Psoas muscle (tissue), 8 donors: ENCODE results near the gene POU2AF2. TPM values are rescaled to one million over a fixed set of nuclear protein-coding genes. Genes with fewer than 3 reads are reported as not detected.

Source experiments
- ATAC-seq, 4 donors: fragments of 200-7000 bp; cut with Tn5 transposase; one replicate each; pipeline ENCODE4 v1.9.1; 2020; ENCODE audit warnings: moderate library complexity in 3 of 4, mild to moderate bottlenecking in 2 of 4
- DNase-seq, 2 donors: peaks; one replicate each; pipeline ENCODE4 v3.0.0-alpha.2; 2020
- H3K27ac ChIP-seq: fragments of 200-600 bp; one replicate; pipeline ENCODE4 v1.8.0; 2022
- H3K27me3 ChIP-seq, 3 donors: fragments of 200-600 bp in 1 of 3; one replicate each; pipeline versions ENCODE4 v1.6.1 to v1.8.0; 2013 to 2022; ENCODE audit warnings: low read length in 2 of 3, mild to moderate bottlenecking in 2 of 3, moderate library complexity in 1 of 3; ENCODE audit not compliant: insufficient read depth in 3 of 3
- H3K36me3 ChIP-seq, 2 donors: fragments of 200-600 bp in 1 of 2; one replicate each; pipeline versions ENCODE4 v1.6.1 to v1.8.0; 2013 to 2022; ENCODE audit warnings: low read depth in 1 of 2, mild to moderate bottlenecking in 1 of 2, moderate library complexity in 1 of 2; ENCODE audit not compliant: insufficient read depth in 1 of 2
- H3K4me1 ChIP-seq: fragments of 200-600 bp; one replicate; pipeline ENCODE4 v1.8.0; 2022
- H3K4me3 ChIP-seq: fragments of 200-600 bp; one replicate; pipeline ENCODE4 v1.8.0; 2022; ENCODE audit warnings: mild to moderate bottlenecking
- H3K9me3 ChIP-seq: fragments of 200-600 bp; one replicate; pipeline ENCODE4 v1.8.0; 2022
- WGBS, 3 donors: extraction: QIAGEN DNeasy Blood & Tissue Kit; methylation state at CpG; one replicate each; pipeline versions ENCODE4 v1.1.6 to v1.1.7; 2013; 5-methylcytosine and 5-hydroxymethylcytosine counted together
- intact Hi-C, 2 donors: fragments of 100-400 bp; cut with DNase I; formaldehyde crosslinking; loops; one replicate each; pipeline versions ENCODE4 v1.11.0 to v1.14.2; 2022
- polyA plus RNA-seq, 3 donors: library from polyadenylated mRNA; stranded (reverse); fragments of 200-250 nt; gene quantifications; one replicate each; pipeline ENCODE4 v1.2.3, GENCODE V29; 2013
- total RNA-seq, 4 donors: library from RNA; stranded (reverse); fragmentation: NEBNext Ultra II Directional in 2 of 4; extraction: Animal tissue kit (Norgen Biotek cat#: 25700) in 2 of 4; gene quantifications; one replicate each; pipeline versions ENCODE4 v1.2.1 to v1.2.4, GENCODE V29; 2021 to 2023
- TF ChIP-seq, protein P1 (sequence below): fragments of 200-600 bp; IDR thresholded peaks from one replicate; pipeline ENCODE4 v1.8.0; 2022; ENCODE audit warnings: antibody characterized with exemption
- donor health status: healthy with polysubstance abuse.
- donor health status: DM: no; HTN: no; CAD: no; lungs with moderate emphysema.
- donor health status: Bipolar disorder and iron deficiency.
- donor health status: healthy.
- donor health status: DM: yes; HTN: yes; CAD: no.
- donor health status: DM: no; HTN: no; CAD: no.
- donor health status: DM: no; HTN: no; CAD: no.
- donor health status: DM: yes; HTN: yes; CAD: no.

Gene POU2AF2
- total and polyA plus RNA-seq, 7 donors, result 0.30 to 3.0 (median 0.98) TPM

GRCh38 chr11:111246956-111247355 lies 1.4 kb downstream of the POU2AF2 start:
- no peak overlapping the region for H3K27ac ChIP-seq
- peaks cover 1 to 5% (median 3%) of the 10 kb centered on the region in 3 donors for H3K27me3 ChIP-seq
- H3K4me1 ChIP-seq, result no peaks in the 10 kb centered on the region
- intact Hi-C loops, result no loop called here
- no peaks in the 10 kb centered on the region for H3K36me3 ChIP-seq
- no peak for DNase-seq
- ATAC-seq, result no peak
- no peaks in the 10 kb centered on the region for H3K9me3 ChIP-seq
- WGBS, 3 donors, result 60 to 75% (median 70%) methylated on average over 1 of the region's 1 CpG
- H3K4me3 ChIP-seq, result no peak overlapping the region
- TF ChIP-seq, protein P1, sequence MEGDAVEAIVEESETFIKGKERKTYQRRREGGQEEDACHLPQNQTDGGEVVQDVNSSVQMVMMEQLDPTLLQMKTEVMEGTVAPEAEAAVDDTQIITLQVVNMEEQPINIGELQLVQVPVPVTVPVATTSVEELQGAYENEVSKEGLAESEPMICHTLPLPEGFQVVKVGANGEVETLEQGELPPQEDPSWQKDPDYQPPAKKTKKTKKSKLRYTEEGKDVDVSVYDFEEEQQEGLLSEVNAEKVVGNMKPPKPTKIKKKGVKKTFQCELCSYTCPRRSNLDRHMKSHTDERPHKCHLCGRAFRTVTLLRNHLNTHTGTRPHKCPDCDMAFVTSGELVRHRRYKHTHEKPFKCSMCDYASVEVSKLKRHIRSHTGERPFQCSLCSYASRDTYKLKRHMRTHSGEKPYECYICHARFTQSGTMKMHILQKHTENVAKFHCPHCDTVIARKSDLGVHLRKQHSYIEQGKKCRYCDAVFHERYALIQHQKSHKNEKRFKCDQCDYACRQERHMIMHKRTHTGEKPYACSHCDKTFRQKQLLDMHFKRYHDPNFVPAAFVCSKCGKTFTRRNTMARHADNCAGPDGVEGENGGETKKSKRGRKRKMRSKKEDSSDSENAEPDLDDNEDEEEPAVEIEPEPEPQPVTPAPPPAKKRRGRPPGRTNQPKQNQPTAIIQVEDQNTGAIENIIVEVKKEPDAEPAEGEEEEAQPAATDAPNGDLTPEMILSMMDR, result no peak

GRCh38 chr11:111250936-111251335 lies 5.4 kb downstream of the POU2AF2 start:
- H3K9me3 ChIP-seq, result no peaks in the 10 kb centered on the region
- H3K27me3 ChIP-seq, result peaks cover 1 to 5% (median 3%) of the 10 kb centered on the region in 3 donors
- WGBS, 3 donors, result 68 to 73% (median 72%) methylated on average over 2 of the region's 2 CpGs
- H3K4me3 ChIP-seq, result no peak overlapping the region
- DNase-seq (no peak), ATAC-seq (no peak)
- H3K27ac ChIP-seq, result no peak overlapping the region
- intact Hi-C loops, result no loop called here
- TF ChIP-seq, protein P1, result no peak
- H3K36me3 ChIP-seq, result no peaks in the 10 kb centered on the region
- H3K4me1 ChIP-seq, result no peaks in the 10 kb centered on the region

DNA sequence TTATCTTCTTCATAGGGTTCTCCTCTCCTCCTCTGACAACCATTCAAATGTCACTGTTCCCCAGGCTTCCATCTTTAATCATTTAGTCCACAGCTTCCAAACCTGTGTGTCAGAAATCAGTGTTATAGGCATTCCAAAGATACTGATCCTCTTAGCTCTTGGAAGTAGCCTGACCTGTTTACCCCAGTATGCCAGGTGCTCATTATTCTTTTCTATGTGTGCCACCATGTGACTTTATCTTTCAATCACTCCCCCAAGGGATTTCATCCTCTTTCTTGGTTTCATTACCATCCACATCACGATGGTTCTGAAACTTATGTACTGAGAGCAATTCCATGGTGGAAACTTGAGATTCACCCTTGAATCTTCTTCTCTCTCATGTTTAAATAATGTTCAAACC lies 7.6 kb downstream of the POU2AF2 start:
- Histone ChIP-seq H3K27ac (no peak overlapping the region), H3K27me3 (peaks cover 1 to 5% (median 3%) of the 10 kb centered on the region in 3 donors), H3K4me3 (no peak overlapping the region), H3K4me1 (no peaks in the 10 kb centered on the region), H3K36me3 (no peaks in the 10 kb centered on the region), H3K9me3 (no peaks in the 10 kb centered on the region)
- 80 to 87% (median 83%) methylated on average over 1 of the region's 1 CpG for WGBS, 3 donors
- DNase-seq (no peak), ATAC-seq (no peak)
- intact Hi-C loops, result no loop called here
- TF ChIP-seq, protein P1, result no peak

DNA sequence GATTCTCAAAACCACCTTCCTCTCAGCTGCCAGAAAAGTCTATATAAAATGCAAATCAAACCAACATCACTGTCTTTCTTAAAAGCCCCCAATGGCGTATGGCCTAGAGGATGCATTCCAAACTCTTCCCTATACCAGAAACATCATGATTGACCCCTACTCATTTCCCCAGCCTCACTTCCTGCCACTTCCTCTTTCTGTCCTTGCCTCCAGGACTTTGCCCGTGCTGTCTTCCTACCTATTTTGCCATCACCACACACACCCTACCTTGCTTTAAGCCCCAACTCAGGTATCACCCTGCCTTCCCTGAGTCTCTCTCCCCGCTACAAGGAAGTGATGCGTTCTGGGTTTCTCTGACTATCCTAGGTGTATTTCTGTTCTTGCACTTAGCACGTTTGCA lies 8.1 kb downstream of the POU2AF2 start:
- ATAC-seq, result no peak
- DNase-seq, result no peak
- intact Hi-C loops, result loop anchor here in 1 of 2 donors (2.0 kb wide), 1 partner anchor 65 kb away; no protein-coding TSS in a partner anchor
- 79 to 85% (median 81%) methylated on average over 5 of the region's 5 CpGs for WGBS, 3 donors
- no peak overlapping the region for H3K27ac ChIP-seq
- peaks cover 1 to 5% (median 3%) of the 10 kb centered on the region in 3 donors for H3K27me3 ChIP-seq
- no peak overlapping the region for H3K4me3 ChIP-seq
- no peaks in the 10 kb centered on the region for H3K4me1 ChIP-seq
- TF ChIP-seq, protein P1, result no peak
- no peaks in the 10 kb centered on the region for H3K36me3 ChIP-seq
- no peaks in the 10 kb centered on the region for H3K9me3 ChIP-seq

DNA sequence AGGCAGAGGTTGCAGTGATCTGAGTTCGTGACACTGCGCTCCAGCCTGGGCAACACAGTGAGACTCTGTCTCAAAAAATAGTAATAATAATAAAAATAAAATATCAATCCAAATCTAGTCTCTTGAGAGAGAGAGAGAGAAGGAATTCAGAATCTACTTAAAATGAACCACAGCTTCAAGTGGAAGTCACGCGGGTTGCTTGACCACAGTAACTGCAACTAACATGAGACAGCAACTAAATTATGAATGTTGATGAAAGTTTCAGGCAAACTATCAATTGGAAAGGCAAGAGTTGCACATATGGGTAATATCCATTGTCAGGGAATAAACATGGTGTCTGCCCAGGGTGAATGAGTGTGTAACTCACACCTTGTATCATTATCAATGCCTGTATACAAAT lies 12.5 kb downstream of the POU2AF2 start:
- H3K9me3 ChIP-seq, result no peaks in the 10 kb centered on the region
- ATAC-seq, result no peak
- intact Hi-C loops, result no loop called here

More for the DNA sequence above, 12.5 kb downstream of the POU2AF2 start:
- WGBS, 3 donors, result 93 to 98% (median 95%) methylated on average over 4 of the region's 4 CpGs
- TF ChIP-seq, protein P1, result no peak
- Histone ChIP-seq H3K27me3 (peaks cover 0 to 3% (median 1%) of the 10 kb centered on the region in 3 donors), H3K4me1 (no peaks in the 10 kb centered on the region), H3K4me3 (no peak overlapping the region), H3K27ac (no peak overlapping the region), H3K36me3 (no peaks in the 10 kb centered on the region)
- no peak for DNase-seq
